ENCODE data around the gene CTSL.

The CTSL gene

DNA sequence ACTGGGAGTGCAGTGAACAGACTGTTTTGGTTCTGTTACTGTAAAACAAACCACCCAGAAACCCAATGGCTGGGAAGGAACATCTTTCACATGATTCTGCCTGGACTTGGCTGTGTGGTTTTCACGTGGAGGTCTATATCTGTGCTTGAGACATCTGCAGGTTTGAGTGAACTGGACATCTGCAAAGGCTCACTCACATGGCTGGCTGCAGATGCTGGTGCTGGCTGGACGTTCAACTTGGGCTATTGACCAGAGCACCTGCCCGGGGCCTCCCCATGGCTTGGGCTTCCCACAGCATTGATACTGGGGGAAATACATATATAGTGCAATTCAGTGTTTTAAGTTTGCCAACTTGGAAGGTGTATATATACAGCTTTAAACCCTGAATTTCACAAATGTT, 6.8 kb downstream of the CTSL start:
- no peak for DNase-seq (ENCODE audit: low spot score)
- Histone ChIP-seq H3K14ac (ENCODE audit: low read length) (no peak overlapping the region), H3K18ac (ENCODE audit: low read length) (no peak overlapping the region), H2AK5ac (ENCODE audit: low read depth, low read length) (no peak overlapping the region), H2BK5ac (ENCODE audit: low read length) (no peak overlapping the region), H3K27ac (replicated peaks; ENCODE audit: low read length) (no peak overlapping the region), H2AFZ (ENCODE audit: low read length) (no peak overlapping the region), H4K91ac (ENCODE audit: low read depth, low read length, poor library complexity) (no peak overlapping the region), H3K36me3 (replicated peaks in 1 of 2; ENCODE audit: control insufficient read depth in 2 of 2, insufficient read depth in 2 of 2, low read length in 2 of 2) (peaks cover 8 to 33% of the 10 kb centered on the region in 2 donors), H3K27me3 (ENCODE audit: control insufficient read depth in 3 of 3, insufficient read depth in 3 of 3, low read depth in 1 of 3, low read length in 3 of 3) (no peaks in the 10 kb centered on the region), H2BK15ac (ENCODE audit: low read length) (no peak overlapping the region), H3K9me3 (replicated peaks in 1 of 2; ENCODE audit: control insufficient read depth in 2 of 2, insufficient read depth in 1 of 2, low read depth in 1 of 2, low read length in 2 of 2) (no peaks in the 10 kb centered on the region), H3K23ac (ENCODE audit: low read depth, low read length, poor library complexity) (no peak overlapping the region), H3K4me2 (ENCODE audit: insufficient read depth, low read length, poor library complexity, severe bottlenecking) (no peak overlapping the region), H3K79me1 (ENCODE audit: low read depth, low read length) (no peaks in the 10 kb centered on the region), H2BK120ac (ENCODE audit: low read depth, low read length) (no peak overlapping the region), H4K8ac (ENCODE audit: low read depth, low read length) (no peak overlapping the region), H3K4ac (ENCODE audit: low read length) (no peak overlapping the region), H3K9ac (ENCODE audit: low read depth, low read length, poor library complexity) (no peak overlapping the region), H3K4me3 (ENCODE audit: low read length in 2 of 2) (no peak overlapping the region), H3K4me1 (ENCODE audit: control insufficient read depth in 2 of 2, insufficient read depth in 1 of 2, low read depth in 1 of 2, low read length in 2 of 2) (no peaks in the 10 kb centered on the region), H2BK12ac (ENCODE audit: low read length) (no peak overlapping the region)
- WGBS, 2 donors (ENCODE audit: extremely low coverage in 2 of 2, insufficient read length in 2 of 2, insufficient replicate concordance in 1 of 2): no CpG with 5 or more reads among the region's 3 CpGs

- H3K4me3 ChIP-seq (ENCODE audit: low read length in 2 of 2): no peak overlapping the region
- H3K14ac ChIP-seq (ENCODE audit: low read length): no peak overlapping the region
- H2BK120ac ChIP-seq (ENCODE audit: low read depth, low read length): no peak overlapping the region
- peaks cover 7 to 26% of the 10 kb centered on the region in 2 donors for H3K36me3 ChIP-seq (replicated peaks in 1 of 2; ENCODE audit: control insufficient read depth in 2 of 2, insufficient read depth in 2 of 2, low read length in 2 of 2)
- H2AFZ ChIP-seq (ENCODE audit: low read length): no peak overlapping the region
- no peak overlapping the region for H2BK15ac ChIP-seq (ENCODE audit: low read length)
- no peak overlapping the region for H4K8ac ChIP-seq (ENCODE audit: low read depth, low read length)
- H3K23ac ChIP-seq (ENCODE audit: low read depth, low read length, poor library complexity): no peak overlapping the region
- H3K9me3 ChIP-seq (replicated peaks in 1 of 2; ENCODE audit: control insufficient read depth in 2 of 2, insufficient read depth in 1 of 2, low read depth in 1 of 2, low read length in 2 of 2): no peaks in the 10 kb centered on the region
- H3K4me2 ChIP-seq (ENCODE audit: insufficient read depth, low read length, poor library complexity, severe bottlenecking): no peak overlapping the region
- H3K27ac ChIP-seq (replicated peaks; ENCODE audit: low read length): no peak overlapping the region
- H3K9ac ChIP-seq (ENCODE audit: low read depth, low read length, poor library complexity): no peak overlapping the region
- DNase-seq (ENCODE audit: low spot score): no peak
- H2AK5ac ChIP-seq (ENCODE audit: low read depth, low read length): no peak overlapping the region
- no peak overlapping the region for H4K91ac ChIP-seq (ENCODE audit: low read depth, low read length, poor library complexity)
- no peaks in the 10 kb centered on the region for H3K27me3 ChIP-seq (ENCODE audit: control insufficient read depth in 3 of 3, insufficient read depth in 3 of 3, low read depth in 1 of 3, low read length in 3 of 3)
- no peaks in the 10 kb centered on the region for H3K79me1 ChIP-seq (ENCODE audit: low read depth, low read length)
- H3K4me1 ChIP-seq (ENCODE audit: control insufficient read depth in 2 of 2, insufficient read depth in 1 of 2, low read depth in 1 of 2, low read length in 2 of 2): no peaks in the 10 kb centered on the region
- H3K4ac ChIP-seq (ENCODE audit: low read length): no peak overlapping the region
- H3K18ac ChIP-seq (ENCODE audit: low read length): no peak overlapping the region
- WGBS, 2 donors (ENCODE audit: extremely low coverage in 2 of 2, insufficient read length in 2 of 2, insufficient replicate concordance in 1 of 2): no CpG with 5 or more reads among the region's 7 CpGs
- H2BK5ac ChIP-seq (ENCODE audit: low read length): no peak overlapping the region
- H2BK12ac ChIP-seq (ENCODE audit: low read length): no peak overlapping the region
Measured at GRCh38 chr9:87733273-87734052, 7.5 kb downstream of the CTSL start.

- WGBS, 2 donors (ENCODE audit: extremely low coverage in 2 of 2, insufficient read length in 2 of 2, insufficient replicate concordance in 1 of 2): no CpG with 5 or more reads among the region's 2 CpGs
- H4K8ac ChIP-seq (ENCODE audit: low read depth, low read length): no peak overlapping the region
- no peak overlapping the region for H2BK5ac ChIP-seq (ENCODE audit: low read length)
- no peak overlapping the region for H2AFZ ChIP-seq (ENCODE audit: low read length)
- no peak overlapping the region for H3K18ac ChIP-seq (ENCODE audit: low read length)
- peaks cover 7 to 20% of the 10 kb centered on the region in 2 donors for H3K36me3 ChIP-seq (replicated peaks in 1 of 2; ENCODE audit: control insufficient read depth in 2 of 2, insufficient read depth in 2 of 2, low read length in 2 of 2)
- H2BK120ac ChIP-seq (ENCODE audit: low read depth, low read length): no peak overlapping the region
- H3K14ac ChIP-seq (ENCODE audit: low read length): no peak overlapping the region
- H3K79me1 ChIP-seq (ENCODE audit: low read depth, low read length): no peaks in the 10 kb centered on the region
- H3K27me3 ChIP-seq (ENCODE audit: control insufficient read depth in 3 of 3, insufficient read depth in 3 of 3, low read depth in 1 of 3, low read length in 3 of 3): no peaks in the 10 kb centered on the region
- no peak overlapping the region for H4K91ac ChIP-seq (ENCODE audit: low read depth, low read length, poor library complexity)
- no peak overlapping the region for H3K9ac ChIP-seq (ENCODE audit: low read depth, low read length, poor library complexity)
- H2AK5ac ChIP-seq (ENCODE audit: low read depth, low read length): no peak overlapping the region
- no peak overlapping the region for H2BK15ac ChIP-seq (ENCODE audit: low read length)
- no peaks in the 10 kb centered on the region for H3K4me1 ChIP-seq (ENCODE audit: control insufficient read depth in 2 of 2, insufficient read depth in 1 of 2, low read depth in 1 of 2, low read length in 2 of 2)
- no peak overlapping the region for H3K4ac ChIP-seq (ENCODE audit: low read length)
- H3K4me3 ChIP-seq (ENCODE audit: low read length in 2 of 2): no peak overlapping the region
- no peaks in the 10 kb centered on the region for H3K9me3 ChIP-seq (replicated peaks in 1 of 2; ENCODE audit: control insufficient read depth in 2 of 2, insufficient read depth in 1 of 2, low read depth in 1 of 2, low read length in 2 of 2)
- no peak overlapping the region for H3K23ac ChIP-seq (ENCODE audit: low read depth, low read length, poor library complexity)
- no peak overlapping the region for H2BK12ac ChIP-seq (ENCODE audit: low read length)
- no peak overlapping the region for H3K27ac ChIP-seq (replicated peaks; ENCODE audit: low read length)
- no peak for DNase-seq (ENCODE audit: low spot score)
- no peak overlapping the region for H3K4me2 ChIP-seq (ENCODE audit: insufficient read depth, low read length, poor library complexity, severe bottlenecking)
Measured at GRCh38 chr9:87734106-87734505, 8.2 kb downstream of the CTSL start.

DNA sequence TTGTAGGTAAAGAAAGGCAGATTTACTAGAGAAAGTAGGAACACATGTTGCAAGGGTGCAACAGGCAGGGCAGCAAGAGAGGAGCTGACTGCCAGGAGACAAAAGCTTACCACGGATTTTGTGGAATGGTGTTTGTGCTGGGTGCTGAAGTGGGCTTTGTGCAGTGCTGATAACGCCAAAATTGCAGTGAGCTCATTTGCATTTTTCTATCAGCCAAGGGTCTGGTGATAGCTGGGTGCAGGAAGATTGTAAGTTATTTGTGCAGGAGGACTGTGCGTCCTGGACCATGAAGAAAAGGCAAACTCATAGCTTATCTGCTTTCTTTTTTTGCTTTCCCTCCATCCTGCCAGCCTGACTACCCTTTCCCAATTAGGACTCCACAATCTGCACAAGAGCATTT, 13.6 kb downstream of the CTSL start:
- WGBS, 2 donors (ENCODE audit: extremely low coverage in 2 of 2, insufficient read length in 2 of 2, insufficient replicate concordance in 1 of 2): no CpG with 5 or more reads among the region's 3 CpGs

More for the DNA sequence above, 13.6 kb downstream of the CTSL start:
- no peak overlapping the region for H3K23ac ChIP-seq (ENCODE audit: low read depth, low read length, poor library complexity)
- no peaks in the 10 kb centered on the region for H3K4me1 ChIP-seq (ENCODE audit: control insufficient read depth in 2 of 2, insufficient read depth in 1 of 2, low read depth in 1 of 2, low read length in 2 of 2)
- H3K27ac ChIP-seq (replicated peaks; ENCODE audit: low read length): no peak overlapping the region
- no peaks in the 10 kb centered on the region for H3K27me3 ChIP-seq (ENCODE audit: control insufficient read depth in 3 of 3, insufficient read depth in 3 of 3, low read depth in 1 of 3, low read length in 3 of 3)
- no peak overlapping the region for H3K18ac ChIP-seq (ENCODE audit: low read length)
- H4K91ac ChIP-seq (ENCODE audit: low read depth, low read length, poor library complexity): no peak overlapping the region
- no peak for DNase-seq (ENCODE audit: low spot score)
- no peak overlapping the region for H3K14ac ChIP-seq (ENCODE audit: low read length)
- no peak overlapping the region for H2AFZ ChIP-seq (ENCODE audit: low read length)
- no peaks in the 10 kb centered on the region for H3K36me3 ChIP-seq (replicated peaks in 1 of 2; ENCODE audit: control insufficient read depth in 2 of 2, insufficient read depth in 2 of 2, low read length in 2 of 2)
- H2BK120ac ChIP-seq (ENCODE audit: low read depth, low read length): no peak overlapping the region
- H2AK5ac ChIP-seq (ENCODE audit: low read depth, low read length): no peak overlapping the region
- no peak overlapping the region for H2BK12ac ChIP-seq (ENCODE audit: low read length)
- H4K8ac ChIP-seq (ENCODE audit: low read depth, low read length): no peak overlapping the region
- no peak overlapping the region for H2BK5ac ChIP-seq (ENCODE audit: low read length)
- H3K79me1 ChIP-seq (ENCODE audit: low read depth, low read length): no peaks in the 10 kb centered on the region
- H2BK15ac ChIP-seq (ENCODE audit: low read length): no peak overlapping the region
- H3K9me3 ChIP-seq (replicated peaks in 1 of 2; ENCODE audit: control insufficient read depth in 2 of 2, insufficient read depth in 1 of 2, low read depth in 1 of 2, low read length in 2 of 2): peaks cover 0 to 7% of the 10 kb centered on the region in 2 donors
- H3K9ac ChIP-seq (ENCODE audit: low read depth, low read length, poor library complexity): no peak overlapping the region
- H3K4me2 ChIP-seq (ENCODE audit: insufficient read depth, low read length, poor library complexity, severe bottlenecking): no peak overlapping the region
- no peak overlapping the region for H3K4me3 ChIP-seq (ENCODE audit: low read length in 2 of 2)
- H3K4ac ChIP-seq (ENCODE audit: low read length): no peak overlapping the region

Data from neuronal stem cell (in vitro differentiated cells).